GM12878 (cell line): ENCODE results near the gene PPFIBP1. TPM values are rescaled to one million over a fixed set of nuclear protein-coding genes. Genes with fewer than 3 reads are reported as not detected.

ENCODE experiments used
- ATAC-seq: fragments of 200-7000 bp; cut with Tn5 transposase; 3 replicates; pipeline ENCODE4 v1.9.1; 2020; ENCODE audit warnings: mild to moderate bottlenecking, moderate library complexity
- BruUV-seq: library from RNA; stranded (reverse); fragments of 400-500 nt; replicated peaks from 2 replicates; lab custom pipeline; 2021; lab: Mats Ljungman, UMichigan
- CTCF ChIA-PET: fragments of 300-600 bp; sonication (Branson Sonifier 250); formaldehyde crosslinking; extraction: SDS; loops from one replicate; lab custom pipeline; 2021; ENCODE audit warnings: inconsistent platforms; lab: Yijun Ruan, JAX
- POLR2A ChIA-PET: fragments of 350-600 bp; formaldehyde crosslinking; extraction: SDS; loops from one replicate; lab custom pipeline; 2021; ENCODE audit warnings: inconsistent platforms; lab: Charles Lee
- RAD21 ChIA-PET: fragments of 300-600 bp; sonication (Branson Sonifier 250); formaldehyde crosslinking; loops from one replicate; lab custom pipeline; 2023; ENCODE audit warnings: antibody characterized with exemption; ENCODE audit not compliant: unreplicated experiment; lab: Charles Lee
- SMC1A ChIA-PET: fragments of 300-600 bp; sonication (Branson Sonifier 250); formaldehyde crosslinking; loops from one replicate; lab custom pipeline; 2023; ENCODE audit not compliant: unreplicated experiment, uncharacterized antibody; lab: Charles Lee
- DNase-seq: peaks from one replicate; pipeline ENCODE4 v3.0.0-alpha.2; 2011; ENCODE audit warnings: low read depth, low spot score
- FAIRE-seq: peaks from 3 replicates; lab custom pipeline; 2011; peaks lifted over from hg19 to GRCh38; lab: Jason Lieb, UNC
- H2AFZ ChIP-seq: 2 replicates; pipeline ENCODE4 v1.6.0; 2011; ENCODE audit warnings: low read depth, low read length, control low read depth; ENCODE audit not compliant: control insufficient read depth
- H3K27ac ChIP-seq: 2 replicates; pipeline ENCODE4 v1.5.1; 2011; ENCODE audit warnings: control low read depth; ENCODE audit not compliant: control insufficient read depth, insufficient read depth
- H3K27me3 ChIP-seq, 2 experiments: replicated peaks in 1 of 2; 2 replicates each; pipeline versions ENCODE4 v1.6.0 to v1.6.1; 2011; ENCODE audit warnings: low read length in 1 of 2; ENCODE audit not compliant: control insufficient read depth in 2 of 2, insufficient read depth in 2 of 2
- H3K36me3 ChIP-seq, 2 experiments: 2 replicates each; pipeline ENCODE4 v1.5.1; 2011; ENCODE audit warnings: low read length in 1 of 2; ENCODE audit not compliant: control insufficient read depth in 2 of 2, insufficient read depth in 2 of 2
- H3K4me1 ChIP-seq: 2 replicates; pipeline ENCODE4 v1.6.1; 2011; ENCODE audit warnings: mild to moderate bottlenecking, low read length, moderate library complexity, mixed read lengths; ENCODE audit not compliant: control insufficient read depth, insufficient read depth
- H3K4me2 ChIP-seq: 2 replicates; pipeline ENCODE4 v1.6.0; 2011; ENCODE audit warnings: control low read depth; ENCODE audit not compliant: control insufficient read depth, insufficient read depth
- H3K4me3 ChIP-seq: fragments of 200-600 bp; sonication (generic); 2 replicates; pipeline ENCODE4 v1.5.1; 2016
- H3K79me2 ChIP-seq: 2 replicates; pipeline ENCODE4 v1.6.0; 2011; ENCODE audit warnings: low read length; ENCODE audit not compliant: control insufficient read depth, insufficient read depth
- H3K9ac ChIP-seq: 2 replicates; pipeline ENCODE4 v1.8.0; 2011; ENCODE audit warnings: low read length, control low read depth, mixed read lengths; ENCODE audit not compliant: control insufficient read depth, insufficient read depth
- H3K9me3 ChIP-seq: replicated peaks from 3 replicates; pipeline ENCODE4 v1.5.1; 2011; ENCODE audit warnings: mild to moderate bottlenecking, low read length; ENCODE audit not compliant: control insufficient read depth, insufficient read depth
- H4K20me1 ChIP-seq: 2 replicates; pipeline ENCODE4 v1.6.0; 2011; ENCODE audit not compliant: control insufficient read depth, insufficient read depth
- DPF2 ChIP-seq: fragments of 450-650 bp; IDR thresholded peaks from 2 replicates; pipeline ENCODE4 v1.6.1; 2017; ENCODE audit warnings: mild to moderate bottlenecking
- EED ChIP-seq: sonication (generic); IDR thresholded peaks from 2 replicates; pipeline ENCODE4 v1.6.1; 2016; ENCODE audit warnings: antibody characterized with exemption, low read depth
- HDAC2 ChIP-seq: fragments of 200-600 bp; sonication (generic); IDR thresholded peaks from 2 replicates; pipeline ENCODE4 v1.6.1; 2017
- NBN ChIP-seq: fragments of 450-650 bp; IDR thresholded peaks from 2 replicates; pipeline ENCODE4 v1.6.1; 2016
- NR2F1 ChIP-seq: fragments of 450-650 bp; conservative IDR thresholded peaks from 2 replicates; pipeline ENCODE4 v1.6.1; 2017; ENCODE audit warnings: mild to moderate bottlenecking
- PML ChIP-seq: IDR thresholded peaks from 2 replicates; pipeline ENCODE4 v1.6.1; 2012; ENCODE audit warnings: low read length, inconsistent platforms
- SIN3A ChIP-seq: IDR thresholded peaks from 2 replicates; pipeline ENCODE4 v1.6.1; 2012; ENCODE audit warnings: low read depth, low read length, improper control_type of control experiment
- SIX5 ChIP-seq: IDR thresholded peaks from 2 replicates; pipeline ENCODE4 v1.6.1; 2011; ENCODE audit warnings: mild to moderate bottlenecking, low read depth, low read length, moderate library complexity; ENCODE audit not compliant: severe bottlenecking
- SREBF2 ChIP-seq: IDR thresholded peaks from 2 replicates; pipeline ENCODE4 v1.6.1; 2012; ENCODE audit warnings: mild to moderate bottlenecking, low read length
- WGBS: methylation state at CpG from one replicate; pipeline ENCODE4 v1.1.6; 2016; ENCODE audit warnings: low lambda C conversion rate; ENCODE audit not compliant: insufficient replicate concordance, insufficient coverage; ENCODE audit errors: missing lambda C conversion rate; 5-methylcytosine and 5-hydroxymethylcytosine counted together
- in situ Hi-C: fragments of 300-500 bp; cut with MboI; formaldehyde crosslinking; loops from 9 replicates; pipeline ENCODE4 v1.14.3; 2018; ENCODE audit warnings: mixed read lengths
- intact Hi-C: fragments of 100-400 bp; cut with micrococcal nuclease; formaldehyde crosslinking; loops from one replicate; pipeline ENCODE4 v1.14.2; 2022; ENCODE audit not compliant: unreplicated experiment
- polyA plus RNA-seq, 11 experiments: library from polyadenylated mRNA; depleted of rRNA in 4 of 11; unstranded in 6 of 11; stranded (reverse) in 5 of 11; fragments of >200 nt; fragmentation: Nextera tagmentation in 4 of 11; fragmentation: Illumina TruSeq in 1 of 11; extraction: Ambion mirVana in 4 of 11; extraction: Trizol in 1 of 11; gene quantifications; 1 replicate in 1 of 11; 2 replicates in 10 of 11; pipeline versions ENCODE4 v1.2.1 to v1.2.3, GENCODE V29; 2011 to 2016; ENCODE audit warnings: inconsistent platforms in 2 of 11, missing spikeins in 2 of 11, low read depth in 1 of 11
- total RNA-seq, 4 experiments: library from RNA; depleted of rRNA in 3 of 4; stranded (reverse); fragments of >200 nt in 3 of 4; fragmentation: Illumina TruSeq in 1 of 4; extraction: Trizol in 1 of 4; gene quantifications; 2 replicates each; pipeline versions ENCODE4 v1.2.1 to v1.2.3, GENCODE V29; 2013 to 2021
- TF ChIP-seq, protein P1 (sequence below): fragments of 450-650 bp; IDR thresholded peaks from 2 replicates; pipeline ENCODE4 v1.6.1; 2017; ENCODE audit warnings: antibody characterized with exemption, mild to moderate bottlenecking, moderate library complexity
- TF ChIP-seq, protein P2 (sequence below): fragments of 450-650 bp; IDR thresholded peaks from 2 replicates; pipeline ENCODE4 v1.6.1; 2017; ENCODE audit warnings: low read depth, mild to moderate bottlenecking, moderate library complexity

PPFIBP1 gene
- total and polyA plus RNA-seq, 10 of the 15 experiments (the other 5 are each of a cell fraction or from before 2014, with no cell fraction given) = 0.47 to 7.8 (median 3.6) TPM

DNA sequence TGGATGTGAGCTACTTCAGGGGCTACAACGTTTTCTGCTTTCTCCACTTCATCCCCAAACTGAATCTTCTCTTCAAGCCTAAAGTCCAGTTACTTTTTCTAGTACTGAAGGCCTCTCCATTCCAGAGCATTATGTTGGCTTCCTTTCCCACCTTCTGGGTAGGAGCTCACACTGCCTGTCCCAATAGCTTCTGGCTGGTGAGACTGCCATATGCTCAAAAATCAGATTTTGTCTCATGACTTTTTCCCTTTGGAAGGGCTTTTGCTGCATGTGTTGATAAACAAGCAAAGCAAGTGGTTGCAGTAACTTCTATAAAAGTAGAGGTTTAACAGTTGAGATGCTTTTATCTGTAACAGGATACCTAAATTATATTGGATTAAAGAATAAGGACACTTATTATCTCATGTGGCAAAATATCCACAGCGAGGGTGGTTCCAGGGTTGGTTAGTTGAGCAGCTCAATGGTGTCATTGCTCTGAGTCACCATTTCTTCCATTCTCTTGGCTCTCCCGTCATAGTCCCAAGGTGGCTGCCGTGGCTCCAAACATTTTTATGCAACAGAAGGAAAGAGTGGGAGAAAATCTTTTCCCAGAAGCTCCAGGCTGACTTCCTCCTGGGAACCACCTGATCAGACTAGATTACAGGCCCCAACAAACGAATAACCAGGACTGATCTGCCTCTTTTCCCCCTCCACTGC lies 15.1 kb upstream of the PPFIBP1 start (continued):
- TF ChIP-seq, protein P1, sequence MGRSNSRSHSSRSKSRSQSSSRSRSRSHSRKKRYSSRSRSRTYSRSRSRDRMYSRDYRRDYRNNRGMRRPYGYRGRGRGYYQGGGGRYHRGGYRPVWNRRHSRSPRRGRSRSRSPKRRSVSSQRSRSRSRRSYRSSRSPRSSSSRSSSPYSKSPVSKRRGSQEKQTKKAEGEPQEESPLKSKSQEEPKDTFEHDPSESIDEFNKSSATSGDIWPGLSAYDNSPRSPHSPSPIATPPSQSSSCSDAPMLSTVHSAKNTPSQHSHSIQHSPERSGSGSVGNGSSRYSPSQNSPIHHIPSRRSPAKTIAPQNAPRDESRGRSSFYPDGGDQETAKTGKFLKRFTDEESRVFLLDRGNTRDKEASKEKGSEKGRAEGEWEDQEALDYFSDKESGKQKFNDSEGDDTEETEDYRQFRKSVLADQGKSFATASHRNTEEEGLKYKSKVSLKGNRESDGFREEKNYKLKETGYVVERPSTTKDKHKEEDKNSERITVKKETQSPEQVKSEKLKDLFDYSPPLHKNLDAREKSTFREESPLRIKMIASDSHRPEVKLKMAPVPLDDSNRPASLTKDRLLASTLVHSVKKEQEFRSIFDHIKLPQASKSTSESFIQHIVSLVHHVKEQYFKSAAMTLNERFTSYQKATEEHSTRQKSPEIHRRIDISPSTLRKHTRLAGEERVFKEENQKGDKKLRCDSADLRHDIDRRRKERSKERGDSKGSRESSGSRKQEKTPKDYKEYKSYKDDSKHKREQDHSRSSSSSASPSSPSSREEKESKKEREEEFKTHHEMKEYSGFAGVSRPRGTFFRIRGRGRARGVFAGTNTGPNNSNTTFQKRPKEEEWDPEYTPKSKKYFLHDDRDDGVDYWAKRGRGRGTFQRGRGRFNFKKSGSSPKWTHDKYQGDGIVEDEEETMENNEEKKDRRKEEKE = no peak
- TF ChIP-seq, all 136 proteins: peak for 0

DNA sequence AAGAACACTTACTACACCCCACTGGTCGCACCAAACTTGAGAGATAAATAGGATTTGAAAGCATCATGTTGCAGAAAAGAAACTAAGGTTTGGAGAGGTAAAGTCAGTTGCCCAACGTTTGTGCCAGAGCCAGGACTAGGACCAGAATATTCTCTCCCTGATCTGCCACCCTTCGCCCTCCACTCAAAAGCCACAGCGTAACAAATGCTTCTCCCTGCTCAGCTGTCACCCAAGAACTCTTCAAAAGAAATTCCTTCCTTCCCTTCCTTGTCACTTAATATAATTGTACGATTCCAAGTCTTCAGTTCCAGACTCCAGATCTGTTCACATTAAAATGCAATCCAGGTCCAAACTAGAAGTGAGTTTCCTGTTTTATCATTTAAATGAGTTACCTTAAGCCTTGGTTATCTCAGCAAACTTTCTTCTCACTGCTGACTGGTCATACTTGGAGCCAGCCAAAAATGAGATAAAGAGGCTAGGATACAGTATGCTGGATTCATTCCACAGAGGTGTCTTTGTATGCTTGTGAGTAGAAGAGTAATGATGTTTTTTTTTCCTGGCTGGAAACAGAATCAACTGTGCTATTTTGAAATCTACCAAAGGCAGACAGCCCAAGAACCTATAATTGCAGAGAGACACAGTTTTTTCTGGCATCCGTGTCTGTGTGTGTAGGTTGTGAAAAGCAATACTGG lies 12.8 kb upstream of the PPFIBP1 start:
- DNase-seq (no peak), FAIRE-seq (no peak), ATAC-seq (no peak)
- no peak overlapping the region for H3K9ac ChIP-seq
- no peaks in the 10 kb centered on the region for H3K36me3 ChIP-seq
- in situ Hi-C loops (no loop called here), intact Hi-C loops (no loop called here)
- ChIA-PET POLR2A (no interaction called here), RAD21 (no interaction called here), SMC1A (no interaction called here), CTCF (no interaction called here)
- H3K79me2 ChIP-seq = no peaks in the 10 kb centered on the region
- 19% methylated on average over 6 of the region's 6 CpGs for WGBS
- H3K9me3 ChIP-seq = no peaks in the 10 kb centered on the region
- H3K27ac ChIP-seq = no peak overlapping the region
- BruUV-seq = no TSS peak
- TF ChIP-seq SIN3A (no peak), SIX5 (no peak), NBN (no peak), HDAC2 (no peak), EED (no peak), PML (no peak), SREBF2 (no peak), NR2F1 (no peak), DPF2 (no peak)
- TF ChIP-seq, protein P2, sequence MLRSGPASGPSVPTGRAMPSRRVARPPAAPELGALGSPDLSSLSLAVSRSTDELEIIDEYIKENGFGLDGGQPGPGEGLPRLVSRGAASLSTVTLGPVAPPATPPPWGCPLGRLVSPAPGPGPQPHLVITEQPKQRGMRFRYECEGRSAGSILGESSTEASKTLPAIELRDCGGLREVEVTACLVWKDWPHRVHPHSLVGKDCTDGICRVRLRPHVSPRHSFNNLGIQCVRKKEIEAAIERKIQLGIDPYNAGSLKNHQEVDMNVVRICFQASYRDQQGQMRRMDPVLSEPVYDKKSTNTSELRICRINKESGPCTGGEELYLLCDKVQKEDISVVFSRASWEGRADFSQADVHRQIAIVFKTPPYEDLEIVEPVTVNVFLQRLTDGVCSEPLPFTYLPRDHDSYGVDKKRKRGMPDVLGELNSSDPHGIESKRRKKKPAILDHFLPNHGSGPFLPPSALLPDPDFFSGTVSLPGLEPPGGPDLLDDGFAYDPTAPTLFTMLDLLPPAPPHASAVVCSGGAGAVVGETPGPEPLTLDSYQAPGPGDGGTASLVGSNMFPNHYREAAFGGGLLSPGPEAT = no peak
- no peaks in the 10 kb centered on the region for H4K20me1 ChIP-seq
- no peaks in the 10 kb centered on the region for H3K27me3 ChIP-seq
- H3K4me2 ChIP-seq = no peak overlapping the region
- H2AFZ ChIP-seq = no peak overlapping the region
- H3K4me3 ChIP-seq = no peak overlapping the region
- H3K4me1 ChIP-seq = no peaks in the 10 kb centered on the region
